ENCODE results near the gene GLRA2. TPM values are rescaled to one million over a fixed set of nuclear protein-coding genes. Genes with fewer than 3 reads are reported as not detected.

The GLRA2 gene
- total RNA-seq, 1 donor from 2014 or later = not detected

DNA sequence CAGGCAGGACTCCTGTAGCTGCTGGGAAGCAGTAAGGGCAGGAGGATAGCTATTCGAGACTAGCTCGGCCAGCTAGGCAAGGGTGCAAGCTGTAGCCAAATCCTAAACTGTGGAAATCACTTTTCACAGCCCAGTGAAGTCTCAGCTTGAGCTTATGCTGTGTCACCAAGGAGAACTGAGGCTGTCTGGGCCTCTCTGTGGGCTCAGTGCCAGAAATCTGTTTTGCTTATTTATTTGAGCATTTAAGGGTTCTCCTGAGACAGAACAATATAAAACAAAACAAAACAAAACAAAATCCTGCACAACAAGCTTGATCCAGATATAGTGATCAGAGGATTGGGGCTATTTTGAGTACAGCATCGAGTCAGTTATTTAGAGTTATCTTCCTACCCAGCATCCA lies 246.1 kb downstream of the GLRA2 start:
- H3K27me3 ChIP-seq = no peaks in the 10 kb centered on the region
- no peaks in the 10 kb centered on the region for H3K9me3 ChIP-seq
- no peak for DNase-seq (ENCODE audit: extremely low spot score in 2 of 2)
- H3K4me1 ChIP-seq = no peaks in the 10 kb centered on the region
- intact Hi-C loops (cut with DNase I) = no loop called here
- no peaks in the 10 kb centered on the region for H3K36me3 ChIP-seq
- H3K27ac ChIP-seq = no peak overlapping the region
- TF ChIP-seq POLR2AphosphoS5 (IDR thresholded peaks at IDR 0.05; ENCODE audit: insufficient read depth in 1 of 2, low read depth in 1 of 2) (no peak), POLR2A (IDR thresholded peaks at IDR 0.05) (no peak)
- TF ChIP-seq, protein P1, sequence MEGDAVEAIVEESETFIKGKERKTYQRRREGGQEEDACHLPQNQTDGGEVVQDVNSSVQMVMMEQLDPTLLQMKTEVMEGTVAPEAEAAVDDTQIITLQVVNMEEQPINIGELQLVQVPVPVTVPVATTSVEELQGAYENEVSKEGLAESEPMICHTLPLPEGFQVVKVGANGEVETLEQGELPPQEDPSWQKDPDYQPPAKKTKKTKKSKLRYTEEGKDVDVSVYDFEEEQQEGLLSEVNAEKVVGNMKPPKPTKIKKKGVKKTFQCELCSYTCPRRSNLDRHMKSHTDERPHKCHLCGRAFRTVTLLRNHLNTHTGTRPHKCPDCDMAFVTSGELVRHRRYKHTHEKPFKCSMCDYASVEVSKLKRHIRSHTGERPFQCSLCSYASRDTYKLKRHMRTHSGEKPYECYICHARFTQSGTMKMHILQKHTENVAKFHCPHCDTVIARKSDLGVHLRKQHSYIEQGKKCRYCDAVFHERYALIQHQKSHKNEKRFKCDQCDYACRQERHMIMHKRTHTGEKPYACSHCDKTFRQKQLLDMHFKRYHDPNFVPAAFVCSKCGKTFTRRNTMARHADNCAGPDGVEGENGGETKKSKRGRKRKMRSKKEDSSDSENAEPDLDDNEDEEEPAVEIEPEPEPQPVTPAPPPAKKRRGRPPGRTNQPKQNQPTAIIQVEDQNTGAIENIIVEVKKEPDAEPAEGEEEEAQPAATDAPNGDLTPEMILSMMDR (IDR thresholded peaks at IDR 0.05) = no peak
- no peak overlapping the region for H3K4me3 ChIP-seq

DNA sequence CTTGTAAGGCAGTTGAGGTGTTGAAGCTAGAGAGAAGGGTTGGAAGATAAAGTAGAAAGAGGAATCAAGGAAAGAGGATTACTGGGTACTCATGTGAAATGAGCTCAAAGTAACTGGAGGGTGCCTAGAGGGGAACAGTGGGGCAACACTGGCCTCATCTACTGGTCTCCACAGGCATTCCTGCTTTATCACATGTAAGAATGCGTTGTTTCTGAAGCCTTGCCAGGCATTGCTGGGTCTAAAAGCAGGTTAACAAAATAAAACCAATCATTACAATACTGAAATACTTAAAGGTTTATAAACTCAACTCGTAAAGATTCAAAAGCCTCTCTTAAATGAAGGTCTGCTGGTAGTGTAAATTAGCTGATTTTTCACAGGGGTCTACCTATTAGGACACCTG lies 247.6 kb downstream of the GLRA2 start:
- no peaks in the 10 kb centered on the region for H3K4me1 ChIP-seq
- intact Hi-C loops (cut with DNase I) = no loop called here
- H3K36me3 ChIP-seq = no peaks in the 10 kb centered on the region
- H3K4me3 ChIP-seq = no peak overlapping the region
- no peak for DNase-seq (ENCODE audit: extremely low spot score in 2 of 2)
- H3K27ac ChIP-seq = no peak overlapping the region
- no peaks in the 10 kb centered on the region for H3K27me3 ChIP-seq
- no peak for TF ChIP-seq POLR2AphosphoS5 (IDR thresholded peaks at IDR 0.05; ENCODE audit: insufficient read depth in 1 of 2, low read depth in 1 of 2)
- no peak for TF ChIP-seq POLR2A (IDR thresholded peaks at IDR 0.05)
- TF ChIP-seq, protein P1 (IDR thresholded peaks at IDR 0.05) = no peak
- no peaks in the 10 kb centered on the region for H3K9me3 ChIP-seq

DNA sequence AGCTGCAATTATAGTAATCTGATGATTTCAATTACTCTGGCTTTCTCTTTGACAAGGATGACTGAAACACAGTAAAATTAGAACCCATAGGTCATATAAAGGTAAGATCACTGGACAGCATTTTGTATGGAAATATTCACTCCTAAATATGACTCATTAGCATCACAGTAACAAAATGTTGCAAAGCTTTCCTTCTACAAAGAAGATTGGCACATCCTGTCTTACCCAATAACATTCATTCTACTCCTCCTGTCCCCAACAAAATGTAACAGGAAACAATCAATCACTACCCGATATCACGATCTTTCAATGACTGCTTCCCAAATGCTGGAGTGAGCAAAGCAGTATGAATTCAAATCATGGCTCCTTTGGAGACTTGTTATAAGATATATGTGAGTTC lies 248.2 kb downstream of the GLRA2 start:
- Histone ChIP-seq H3K27me3 (no peaks in the 10 kb centered on the region), H3K36me3 (no peaks in the 10 kb centered on the region), H3K4me3 (no peak overlapping the region), H3K4me1 (no peaks in the 10 kb centered on the region), H3K27ac (no peak overlapping the region), H3K9me3 (no peaks in the 10 kb centered on the region)
- no peak for DNase-seq (ENCODE audit: extremely low spot score in 2 of 2)
- intact Hi-C loops (cut with DNase I) = no loop called here
- no peak for TF ChIP-seq POLR2AphosphoS5 (IDR thresholded peaks at IDR 0.05; ENCODE audit: insufficient read depth in 1 of 2, low read depth in 1 of 2)

DNA sequence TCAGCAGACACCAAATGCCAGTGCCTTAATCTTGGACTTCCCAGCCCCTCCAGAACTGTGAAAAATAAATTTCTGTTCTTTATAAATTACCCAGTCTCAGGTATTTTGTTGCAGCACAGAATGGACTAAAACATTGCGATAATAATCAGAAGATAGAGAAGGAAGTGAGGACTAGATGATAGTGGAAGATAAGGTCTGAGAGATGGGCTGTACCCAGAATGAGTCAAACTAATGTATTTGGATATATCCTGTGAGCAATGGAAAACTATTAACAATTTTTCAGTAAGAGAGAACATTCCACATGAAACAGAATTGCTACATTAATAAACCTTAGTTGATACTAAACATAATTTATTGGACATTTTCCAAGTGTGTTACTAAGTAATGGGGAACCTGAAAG lies 250.2 kb downstream of the GLRA2 start:
- Histone ChIP-seq H3K4me1 (no peaks in the 10 kb centered on the region), H3K9me3 (no peaks in the 10 kb centered on the region), H3K36me3 (no peaks in the 10 kb centered on the region), H3K4me3 (no peak overlapping the region), H3K27me3 (no peaks in the 10 kb centered on the region), H3K27ac (no peak overlapping the region)
- no peak for DNase-seq (ENCODE audit: extremely low spot score in 2 of 2)
- TF ChIP-seq POLR2AphosphoS5 (IDR thresholded peaks at IDR 0.05; ENCODE audit: insufficient read depth in 1 of 2, low read depth in 1 of 2) = no peak
- TF ChIP-seq POLR2A (IDR thresholded peaks at IDR 0.05) = no peak
- TF ChIP-seq, protein P1 (IDR thresholded peaks at IDR 0.05) = no peak
- intact Hi-C loops (cut with DNase I) = no loop called here

All from vagina (tissue), 2 donors.